HT1080 (cell line): ENCODE measurements around the gene ACOX3. TPM values are rescaled to one million over a fixed set of nuclear protein-coding genes. Genes with fewer than 3 reads are reported as not detected.

ENCODE experiments used
- DNase-seq: peaks from one replicate; pipeline ENCODE4 v3.0.0-alpha.2; 2015; ENCODE audit warnings: low read depth
- small RNA-seq: library from RNA; depleted of rRNA; stranded (forward); fragments of <200 nt; gene quantifications from one replicate; pipeline ENCODE3, GENCODE V24; 2014
- total RNA-seq: library from RNA; depleted of rRNA; stranded (reverse); fragments of >200 nt; shearing (Covaris generic); gene quantifications from 2 replicates; pipeline ENCODE4 v1.2.3, GENCODE V29; 2014; rRNA removed

Gene ACOX3
- total RNA-seq, 1 experiment from 2014 or later = 16.6 TPM

DNA sequence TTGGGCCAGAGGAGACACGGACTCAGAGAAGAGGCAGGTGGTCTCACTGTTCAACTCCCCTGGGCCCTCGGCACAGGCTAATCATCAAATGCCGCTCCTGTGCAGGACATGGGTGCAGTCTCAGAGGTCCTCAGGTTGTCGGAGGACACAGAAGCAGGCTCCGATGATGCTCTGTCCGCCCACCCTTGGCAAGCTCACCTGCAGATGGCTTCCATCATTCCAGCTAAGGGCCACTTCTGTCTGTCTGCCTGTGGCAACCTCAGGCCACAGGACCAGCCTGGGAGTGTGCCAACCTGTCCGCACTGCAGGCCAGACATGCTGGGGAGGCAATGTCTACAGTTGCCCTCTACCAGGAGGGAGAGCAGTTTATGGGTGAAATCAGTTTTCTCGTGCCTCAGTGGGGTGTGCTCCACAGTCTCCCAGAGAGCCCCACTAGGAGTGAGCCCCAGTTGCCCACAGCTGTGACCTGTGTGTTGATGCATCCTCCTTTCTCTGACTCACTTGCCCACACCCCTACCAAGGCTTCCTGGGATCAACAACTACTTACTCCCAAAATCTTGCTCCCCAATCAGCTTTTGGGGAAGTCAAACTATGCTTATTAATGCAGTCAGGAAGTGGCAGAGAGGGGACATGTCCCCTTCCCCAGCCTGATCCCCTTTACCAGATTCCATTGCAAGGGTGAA lies 115.1 kb downstream of the ACOX3 start:
- no peak for DNase-seq

DNA sequence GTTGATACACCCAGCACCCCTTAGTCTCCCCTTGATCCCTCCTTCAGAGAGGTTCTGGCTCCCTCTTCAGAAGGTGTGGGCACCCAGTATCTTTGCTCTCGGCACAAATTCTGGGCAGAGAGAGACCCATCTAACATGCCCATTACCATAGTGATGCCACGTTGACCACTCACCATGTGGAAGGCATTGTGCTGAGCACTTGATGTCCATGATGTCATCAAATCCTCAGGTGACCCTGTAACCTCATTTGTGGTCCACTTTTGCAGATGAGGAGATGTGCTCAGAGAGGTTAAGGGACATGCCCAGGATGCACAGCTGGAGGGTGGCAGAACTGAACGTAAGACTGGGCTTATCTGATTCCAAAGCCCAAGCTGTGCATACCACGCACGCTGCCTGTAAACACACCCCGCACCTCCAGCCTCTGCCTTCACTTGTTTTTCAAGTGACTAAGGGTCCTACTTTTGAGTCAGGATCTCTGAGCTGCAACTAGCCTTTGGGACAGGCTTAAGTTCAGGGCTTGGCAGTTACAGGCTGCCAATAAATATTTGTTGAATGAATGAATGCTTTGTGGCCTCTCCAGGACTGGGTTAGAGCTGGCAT lies 115.8 kb downstream of the ACOX3 start:
- no peak for DNase-seq

DNA sequence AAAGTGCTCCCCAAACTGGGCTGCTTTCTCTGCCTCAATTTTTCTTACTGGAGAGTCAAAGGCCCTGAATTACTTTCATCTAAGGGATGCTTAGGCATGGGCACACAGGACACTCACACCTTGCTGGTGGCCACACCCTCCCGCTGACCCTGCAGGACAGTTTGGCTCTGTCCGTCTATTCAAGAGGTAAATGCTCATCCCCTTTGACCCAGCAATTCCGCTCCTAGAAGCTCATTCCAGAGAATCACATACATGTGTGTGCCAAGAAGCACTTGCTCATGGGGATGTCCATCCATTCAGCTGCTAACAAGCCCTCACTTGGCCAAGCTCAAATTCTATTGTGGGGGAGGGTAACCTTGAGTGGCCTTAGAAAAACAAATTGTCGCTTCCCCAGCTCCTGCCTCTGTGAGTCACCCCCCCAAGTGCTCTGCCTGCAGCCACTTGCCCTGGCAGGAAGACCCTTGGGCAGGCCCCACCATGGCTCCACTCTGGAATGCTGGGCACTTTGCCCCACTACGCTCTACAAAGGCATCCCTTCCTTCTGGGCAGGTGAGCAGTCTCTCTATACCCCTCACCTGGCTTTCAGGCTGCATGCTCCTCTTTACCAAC lies 116.5 kb downstream of the ACOX3 start:
- DNase-seq = no peak

DNA sequence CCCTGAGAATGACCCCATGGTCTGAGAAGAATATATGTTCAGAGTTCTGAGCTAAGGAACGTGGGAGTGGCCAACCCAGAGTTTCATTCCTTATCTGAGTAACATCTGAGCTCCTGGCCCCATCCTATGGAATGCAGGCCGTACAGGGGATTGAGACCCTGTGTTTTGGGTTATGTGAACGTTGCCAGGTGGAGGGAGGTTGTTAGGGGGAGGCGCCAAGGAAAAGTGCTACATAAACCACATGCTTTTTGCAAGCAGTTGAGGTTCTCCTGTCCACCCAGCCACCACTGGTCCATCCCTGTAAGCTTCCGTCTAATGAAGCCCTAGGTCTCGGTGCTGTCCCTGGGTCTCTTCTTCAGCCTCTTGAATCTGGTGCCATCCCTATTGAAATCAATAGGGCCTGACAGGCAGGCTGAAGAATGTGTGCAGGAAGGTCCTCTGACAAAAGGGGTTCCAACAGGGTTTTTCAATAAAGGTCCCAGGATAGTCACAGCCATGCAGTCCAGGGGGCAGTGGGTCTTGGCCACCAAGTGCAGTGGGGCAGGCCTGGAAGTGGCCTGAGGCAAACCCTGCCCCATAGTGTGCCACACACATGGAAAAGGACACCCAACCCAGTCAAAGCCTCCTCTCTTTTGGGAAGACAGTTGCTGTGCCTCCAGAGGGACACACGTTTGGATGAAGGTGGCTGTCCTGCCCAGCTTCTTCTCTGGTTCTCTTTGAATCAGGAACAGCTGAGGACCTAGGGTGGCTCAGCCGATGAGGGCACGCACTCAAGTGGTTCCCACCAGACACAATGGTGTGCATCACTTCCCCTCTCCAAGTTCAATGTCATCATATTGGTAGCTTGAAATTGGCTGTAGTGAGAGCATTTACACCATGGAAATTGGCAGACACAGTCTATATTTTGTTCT lies 117.5 kb downstream of the ACOX3 start:
- DNase-seq = no peak

DNA sequence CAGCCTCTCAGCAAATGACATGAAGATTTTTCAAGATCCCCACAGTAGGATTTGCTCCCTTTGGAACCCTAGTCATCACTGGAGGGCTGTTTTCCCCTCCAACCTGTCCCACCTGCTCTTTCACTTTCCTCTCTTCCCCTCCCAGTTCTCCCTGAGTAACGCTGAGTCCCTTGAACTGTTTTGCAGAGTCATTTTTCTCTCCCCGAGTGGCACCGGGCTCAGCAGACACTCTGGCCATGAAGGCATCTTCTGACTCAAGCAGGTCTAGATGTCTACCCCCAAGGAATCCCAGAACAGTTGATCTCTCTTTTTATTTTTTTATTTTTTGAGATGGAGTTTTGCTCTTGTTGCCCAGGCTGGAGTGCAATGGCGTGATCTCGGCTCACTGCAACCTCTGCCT lies 118.8 kb downstream of the ACOX3 start:
- DNase-seq = no peak

DNA sequence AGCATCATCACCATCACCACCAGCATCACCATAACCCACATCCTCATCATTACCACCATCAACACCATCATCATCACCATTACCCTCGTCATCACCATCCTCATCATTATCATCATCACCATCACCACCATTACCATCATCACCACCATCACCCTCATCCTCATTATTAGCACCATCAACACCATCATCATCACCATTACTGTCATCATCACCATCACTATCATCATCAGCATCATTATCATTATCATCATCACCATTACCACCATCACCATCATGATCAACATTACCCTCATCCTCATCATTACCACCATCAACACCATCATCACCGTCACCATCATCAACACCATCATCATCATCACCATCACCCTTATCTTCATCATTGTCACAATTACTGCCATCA lies 119.3 kb downstream of the ACOX3 start:
- DNase-seq = no peak

DNA sequence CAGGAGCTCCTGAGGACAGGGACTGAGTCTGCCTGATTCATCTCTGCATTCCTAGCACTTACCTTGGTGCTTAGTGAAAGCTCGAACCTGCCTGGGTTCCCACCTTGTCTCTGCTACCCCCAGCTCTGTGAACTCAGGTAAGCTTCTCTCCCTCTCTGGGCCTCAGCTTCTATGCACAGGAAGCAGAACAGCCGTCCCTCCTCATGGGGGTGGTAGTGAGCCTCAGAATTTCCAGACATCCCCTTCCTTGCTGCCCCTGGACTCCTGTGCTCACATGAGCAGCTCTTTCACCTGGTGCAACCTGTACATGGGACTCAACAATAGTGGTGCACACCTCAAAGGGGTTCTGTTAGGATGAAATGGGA lies 120.2 kb downstream of the ACOX3 start:
- DNase-seq = no peak

DNA sequence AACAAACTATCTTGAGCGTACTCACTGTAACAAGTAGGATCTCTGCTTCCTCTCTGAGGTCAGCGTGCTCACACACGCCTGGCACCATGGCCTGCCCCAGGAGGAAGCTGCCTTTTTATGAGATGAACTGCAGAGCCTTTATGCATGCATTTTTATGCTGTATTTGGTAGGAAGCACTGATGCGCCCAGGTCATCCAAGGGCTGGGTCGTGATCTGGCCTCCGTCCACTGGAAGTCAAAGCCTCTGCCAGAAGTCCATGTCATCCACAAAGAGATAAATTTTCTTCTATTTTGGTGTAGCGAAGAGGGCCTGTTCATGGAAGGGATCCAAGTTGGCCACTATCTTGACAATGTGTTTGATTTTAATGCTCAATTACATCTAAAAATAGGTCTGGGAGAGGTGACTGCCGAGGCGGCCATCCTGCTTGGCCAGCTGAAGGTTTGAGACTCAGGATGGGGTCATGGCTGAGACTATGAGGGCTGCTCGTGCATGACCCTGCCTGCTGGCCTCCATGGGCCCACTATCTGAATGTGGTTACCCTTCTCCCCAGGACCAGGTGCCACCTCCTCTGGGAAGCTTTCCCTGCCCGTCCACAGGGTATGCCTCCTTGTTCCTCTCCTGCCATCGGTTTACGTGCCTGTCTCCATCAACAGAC lies 120.7 kb downstream of the ACOX3 start:
- DNase-seq = no peak

DNA sequence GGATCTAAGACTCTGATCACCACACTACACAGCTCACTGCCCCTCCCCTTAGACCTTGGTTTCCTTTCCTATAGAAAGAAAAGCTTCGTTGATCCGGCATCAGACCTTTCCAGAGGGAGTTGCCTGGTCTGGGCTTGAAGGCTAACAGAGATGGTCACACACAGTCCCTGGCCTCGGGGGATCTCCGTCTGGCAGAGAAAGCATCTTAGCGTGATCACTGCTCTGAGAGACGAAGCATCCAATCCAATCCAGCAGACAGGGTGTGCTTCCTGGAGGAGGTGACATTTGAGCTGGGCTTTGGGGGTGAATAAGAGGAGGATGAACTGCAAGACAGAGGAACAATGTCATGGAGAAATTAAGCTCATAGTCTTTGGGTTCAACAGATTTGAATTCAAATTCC lies 121.5 kb downstream of the ACOX3 start:
- no peak for DNase-seq

DNA sequence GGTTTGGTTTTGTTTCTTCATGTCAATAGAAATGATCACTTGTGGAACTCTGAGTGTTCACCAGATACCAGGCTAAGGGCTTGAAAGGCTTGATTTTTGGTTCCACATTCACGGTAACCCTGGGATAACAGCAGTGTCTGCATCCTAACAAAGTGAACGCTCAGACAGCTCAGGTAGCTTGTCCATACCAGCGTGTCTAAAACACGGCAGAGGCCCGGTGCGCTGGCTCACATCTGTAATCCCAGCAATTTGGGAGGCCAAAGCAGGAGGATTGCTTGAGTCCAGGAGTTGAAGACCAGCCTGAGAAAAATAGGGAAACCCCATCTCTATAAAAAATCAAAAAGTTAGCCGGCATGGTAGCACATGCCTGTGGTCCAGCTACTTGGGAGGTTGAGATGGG lies 122.0 kb downstream of the ACOX3 start:
- DNase-seq = no peak

DNA sequence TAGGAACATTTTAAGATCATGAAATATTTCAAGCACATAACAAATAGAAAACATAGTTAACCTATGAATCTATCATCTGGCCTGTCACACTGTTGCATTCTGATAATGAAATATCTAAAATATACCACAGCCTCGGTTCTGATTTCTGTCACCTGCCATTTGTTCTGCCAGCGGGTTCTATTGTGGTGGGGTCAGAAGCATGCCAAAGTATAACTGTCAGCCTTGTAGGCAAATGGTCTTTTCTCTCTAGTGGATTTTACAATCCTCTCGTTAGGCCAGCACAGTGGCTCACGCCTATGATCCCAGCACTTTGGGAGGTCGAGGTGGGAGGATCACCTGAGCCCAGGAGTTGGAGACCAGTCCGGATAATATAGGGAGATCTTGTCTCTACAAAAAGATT lies 123.0 kb downstream of the ACOX3 start:
- no peak for DNase-seq

DNA sequence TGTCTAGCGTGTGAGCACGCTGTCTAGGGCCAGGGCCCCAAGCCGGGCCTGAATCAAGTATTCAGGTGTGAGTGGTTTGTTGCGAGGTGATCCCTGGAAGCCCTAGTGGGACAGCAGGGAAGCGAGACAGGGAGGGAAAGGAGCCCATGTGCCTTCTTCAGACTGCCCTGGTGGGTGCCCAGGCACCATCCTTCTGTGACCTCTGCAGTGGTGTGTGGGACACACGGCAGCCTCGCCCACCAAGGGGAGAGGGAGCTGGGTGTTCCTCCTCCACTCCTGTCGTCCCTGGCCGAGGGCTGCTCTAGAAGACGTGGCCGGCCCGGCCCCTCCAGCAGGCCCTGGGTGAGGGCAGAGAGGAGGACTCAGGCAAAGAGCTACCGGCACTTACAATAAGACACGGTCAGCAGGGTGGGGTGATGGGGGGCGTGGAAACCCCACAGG lies 123.6 kb downstream of the ACOX3 start:
- no peak for DNase-seq

Small RNA genes within 50 kb of the gene (small RNA-seq; reads per million reads assigned to genes)
- 0.09 reads per million for gene RNA5SP152

Other genes with a start within 250 kb of the ACOX3 start
- 3.6 and 5.3 TPM in 2 replicates for gene SH3TC1, start 241.4 kb downstream of the ACOX3 start, total RNA-seq
- 0.16 and 0.20 TPM in 2 replicates for gene HTRA3, start 171.0 kb downstream of the ACOX3 start, total RNA-seq
- 13.0 and 13.1 TPM in 2 replicates for gene TRMT44, start 54 bp upstream of the ACOX3 start, total RNA-seq
- gene GPR78, start 139.7 kb upstream of the ACOX3 start, total RNA-seq = not detected in 2 replicates
- not detected in 2 replicates for gene CPZ, start 152.0 kb upstream of the ACOX3 start, total RNA-seq